AG04450 (cell line): ENCODE results near the gene WIPF1. TPM values are rescaled to one million over a fixed set of nuclear protein-coding genes. Genes with fewer than 3 reads are reported as not detected.
A peak's percentile ranks its signal among the peaks of the same experiment; 100 is the strongest.

Source experiments
- CTCF ChIA-PET: fragments of 300-600, 350-600 bp; formaldehyde crosslinking; extraction: SDS; loops from one replicate; lab custom pipeline; 2022; ENCODE audit warnings: antibody characterized with exemption, inconsistent platforms; lab: Charles Lee
- POLR2A ChIA-PET: fragments of 350-600 bp; formaldehyde crosslinking; extraction: SDS; loops from one replicate; lab custom pipeline; 2021; ENCODE audit warnings: antibody characterized with exemption, inconsistent platforms; lab: Yijun Ruan, JAX
- DNase-seq: peaks from one replicate; pipeline ENCODE4 v3.0.0-alpha.2; 2011; ENCODE audit warnings: low read depth, low spot score
- H3K27ac ChIP-seq: one replicate; pipeline ENCODE4 v1.5.1; 2012; ENCODE audit warnings: low read depth, low read length, control low read depth
- H3K27me3 ChIP-seq: one replicate; pipeline ENCODE4 v1.6.0; 2012; ENCODE audit warnings: low read length; ENCODE audit not compliant: control insufficient read depth, insufficient read depth
- H3K4me3 ChIP-seq: 2 replicates; pipeline ENCODE4 v1.5.1; 2011; ENCODE audit warnings: mild to moderate bottlenecking, low read depth, low read length, control low read depth
- H3K9me3 ChIP-seq: 2 replicates; pipeline ENCODE4 v1.5.1; 2012; ENCODE audit warnings: low read length; ENCODE audit not compliant: control insufficient read depth, insufficient read depth
- CTCF ChIP-seq: IDR thresholded peaks from 2 replicates; pipeline ENCODE4 v1.5.1; 2011; ENCODE audit warnings: low read depth, low read length, control low read depth, inconsistent platforms
- polyA plus RNA-seq: library from polyadenylated mRNA; depleted of rRNA; stranded (reverse); fragments of >200 nt; gene quantifications from 2 replicates; pipeline ENCODE4 v1.2.3, GENCODE V29; 2011

Gene WIPF1
- polyA plus RNA-seq, 1 experiment: 12.4 TPM

- Histone ChIP-seq H3K27ac (no peak overlapping the region), H3K9me3 (no peaks in the 10 kb centered on the region), H3K4me3 (no peak overlapping the region), H3K27me3 (no peaks in the 10 kb centered on the region)
- no peak for TF ChIP-seq CTCF
- CTCF ChIA-PET: no interaction called here
- no peak for DNase-seq
- POLR2A ChIA-PET: no interaction called here
Observed at GRCh38 chr2:174607989-174608865, 10.6 kb upstream of the WIPF1 start.

GRCh38 chr2:174607584-174607983 is 10.0 kb upstream of the WIPF1 start:
- no peak for TF ChIP-seq CTCF
- ChIA-PET CTCF (no interaction called here), POLR2A (no interaction called here)
- no peak overlapping the region for H3K27ac ChIP-seq
- no peak for DNase-seq
- H3K27me3 ChIP-seq: no peaks in the 10 kb centered on the region
- no peak overlapping the region for H3K4me3 ChIP-seq
- H3K9me3 ChIP-seq: no peaks in the 10 kb centered on the region

- Histone ChIP-seq H3K27ac (no peak overlapping the region), H3K27me3 (no peaks in the 10 kb centered on the region), H3K4me3 (no peak overlapping the region), H3K9me3 (no peaks in the 10 kb centered on the region)
- ChIA-PET CTCF (interaction anchor here (1.0 to 1.5 kb wide), 3 partner anchors 10 to 141 kb away, joined by 3 to 9 read pairs (median 5); partner anchors contain the start of gene WIPF1), POLR2A (no interaction called here)
- no peak for TF ChIP-seq CTCF
- DNase-seq: no peak
Observed at GRCh38 chr2:174606336-174606735, 8.7 kb upstream of the WIPF1 start.

GRCh38 chr2:174605687-174606086 is 8.1 kb upstream of the WIPF1 start:
- H3K27me3 ChIP-seq: no peaks in the 10 kb centered on the region
- no peak for DNase-seq
- TF ChIP-seq CTCF: peak; percentile 77
- no peak overlapping the region for H3K27ac ChIP-seq
- POLR2A ChIA-PET: no interaction called here
- no peak overlapping the region for H3K4me3 ChIP-seq
- CTCF ChIA-PET: interaction anchor here (0.5 to 1.5 kb wide), 5 partner anchors 9 to 112 kb away, joined by 3 to 9 read pairs (median 4); partner anchors contain the start of gene WIPF1
- H3K9me3 ChIP-seq: no peaks in the 10 kb centered on the region

- no peak for DNase-seq
- ChIA-PET CTCF (interaction anchor here (0.6 to 1.8 kb wide), 4 partner anchors 26 to 118 kb away, joined by 3 to 5 read pairs (median 3); no protein-coding TSS in a partner anchor), POLR2A (no interaction called here)
- H3K27ac ChIP-seq: no peak overlapping the region
- H3K27me3 ChIP-seq: no peaks in the 10 kb centered on the region
- no peak overlapping the region for H3K4me3 ChIP-seq
- H3K9me3 ChIP-seq: no peaks in the 10 kb centered on the region
- TF ChIP-seq CTCF: peak; percentile 47
Observed at GRCh38 chr2:174603280-174603679, 5.7 kb upstream of the WIPF1 start.
